NCI-H2227 (cell line): ENCODE measurements around the gene CAPZA1.

Experiments used
- DNase-seq: peaks from one replicate; lab custom pipeline; 2025; ENCODE audit not compliant: unreplicated experiment; lab: John Stamatoyannopoulos, UW

CAPZA1 gene

DNA sequence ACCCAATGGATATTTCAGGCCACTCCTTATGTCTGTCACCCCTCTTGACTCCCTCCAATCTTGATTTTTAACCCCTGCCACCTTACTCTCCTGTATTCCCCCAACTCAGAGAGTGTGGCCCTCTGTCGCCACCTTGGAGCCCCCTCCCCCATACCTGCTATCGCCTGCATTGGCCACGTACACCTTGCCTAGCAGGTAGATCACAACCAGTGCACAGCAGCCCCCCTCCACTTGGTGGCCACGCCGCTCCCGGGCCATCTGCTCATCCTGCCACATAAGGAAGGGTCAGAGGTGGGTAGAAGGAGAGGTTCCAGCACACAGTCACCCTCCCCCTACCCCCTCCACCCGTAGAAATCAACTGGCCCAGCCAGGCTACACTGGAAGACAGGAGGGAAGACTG lies 92.6 kb downstream of the CAPZA1 start:
- no peak for DNase-seq

GRCh38 chr1:112712701-112713128 lies 93.1 kb downstream of the CAPZA1 start:
- DNase-seq, result no peak

GRCh38 chr1:112713466-112714312 lies 94.1 kb downstream of the CAPZA1 start:
- no peak for DNase-seq

DNA sequence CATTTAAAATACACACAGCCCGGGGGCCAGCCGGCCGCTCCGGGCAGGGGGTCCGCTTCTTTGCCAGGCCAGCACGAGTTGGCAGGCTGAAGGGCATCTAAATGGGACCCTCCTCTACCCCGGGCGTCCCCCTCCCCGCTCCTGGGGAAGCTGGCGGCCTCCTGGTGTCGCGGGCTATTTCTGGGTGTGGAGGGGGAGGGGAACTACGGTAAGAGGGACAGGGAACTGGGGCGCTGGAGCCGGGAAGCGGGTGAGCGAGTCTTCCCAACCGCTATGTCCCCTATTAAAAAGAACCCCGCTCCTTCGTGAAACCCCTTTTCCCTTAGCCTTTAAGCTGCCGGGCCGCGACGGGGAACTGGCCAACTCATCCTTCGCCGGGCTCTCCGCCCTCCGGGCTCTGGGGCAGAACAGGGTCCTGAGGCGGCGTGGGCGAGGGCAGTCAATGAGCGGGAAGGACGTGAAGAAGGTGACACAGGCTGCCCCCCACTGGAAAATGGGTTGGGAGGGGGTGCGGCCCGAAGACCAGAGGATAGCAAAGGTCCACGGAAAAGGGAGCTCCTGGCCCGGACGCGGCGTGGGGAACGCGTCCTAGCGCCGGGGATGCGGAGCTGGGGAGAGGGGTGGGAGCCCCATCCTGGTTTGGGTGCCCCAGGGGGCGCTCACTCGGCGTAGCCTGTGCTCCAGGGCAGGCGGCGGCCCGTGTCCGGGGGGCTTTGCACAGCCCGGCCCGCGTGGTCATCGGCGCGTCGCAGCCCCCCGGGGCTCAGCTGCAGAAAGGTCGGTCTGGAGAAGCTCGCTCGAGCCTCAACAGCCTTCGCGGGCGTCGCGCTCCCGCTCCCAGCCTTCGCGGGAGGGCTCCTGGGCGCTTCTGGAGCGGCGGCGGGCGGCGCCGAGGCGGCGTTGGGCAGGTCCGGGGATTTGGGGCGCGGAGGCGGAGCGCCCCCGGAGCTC lies 95.0 kb downstream of the CAPZA1 start:
- no peak for DNase-seq

DNA sequence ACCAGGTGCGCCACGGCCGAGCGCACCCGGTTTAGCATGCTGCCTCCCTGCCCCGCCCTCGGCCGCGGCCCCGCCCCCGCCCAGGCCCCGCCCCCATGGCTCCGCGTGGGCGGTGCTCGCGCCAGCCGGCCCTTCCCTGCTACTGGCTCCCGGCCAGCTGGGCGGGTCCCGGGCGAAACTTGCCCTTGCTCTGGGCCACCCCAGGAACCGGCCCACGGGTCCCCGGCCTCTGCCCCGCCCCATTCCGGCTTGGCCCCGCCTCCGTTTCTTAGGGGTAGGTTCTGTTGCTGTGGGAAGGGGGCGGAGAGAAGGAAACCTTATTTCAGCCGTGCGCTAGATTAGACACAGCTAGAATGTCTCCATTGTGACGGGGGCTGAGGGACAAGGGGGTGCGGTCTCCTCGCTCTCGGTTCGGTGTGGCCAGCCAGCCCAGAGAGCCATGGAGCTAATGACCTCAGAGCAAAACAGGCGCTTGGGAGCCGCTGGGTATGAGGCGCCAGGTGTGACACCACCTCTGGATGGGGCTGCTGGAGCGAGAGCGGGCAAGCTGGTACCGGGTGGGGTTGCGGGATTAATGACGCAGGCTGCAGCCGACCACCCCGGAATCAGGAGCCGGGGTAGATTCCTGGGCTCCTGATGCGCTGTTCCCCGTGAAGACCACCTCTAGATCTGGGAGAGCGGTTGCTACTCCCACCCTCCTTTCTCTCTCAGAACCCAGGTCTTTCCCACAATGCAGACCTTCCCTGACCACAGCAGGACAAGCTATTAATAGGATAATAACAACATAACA lies 95.8 kb downstream of the CAPZA1 start, which contains the start of gene PPM1J:
Gene PPM1J (minus strand): TSS at position 69 of the 790 bp plus-strand sequence. CDS start 31 bp downstream, at position 38.
- peak; percentile 93 for DNase-seq

GRCh38 chr1:112716133-112716720 lies 96.6 kb downstream of the CAPZA1 start:
- DNase-seq, result peak; percentile 94

DNA sequence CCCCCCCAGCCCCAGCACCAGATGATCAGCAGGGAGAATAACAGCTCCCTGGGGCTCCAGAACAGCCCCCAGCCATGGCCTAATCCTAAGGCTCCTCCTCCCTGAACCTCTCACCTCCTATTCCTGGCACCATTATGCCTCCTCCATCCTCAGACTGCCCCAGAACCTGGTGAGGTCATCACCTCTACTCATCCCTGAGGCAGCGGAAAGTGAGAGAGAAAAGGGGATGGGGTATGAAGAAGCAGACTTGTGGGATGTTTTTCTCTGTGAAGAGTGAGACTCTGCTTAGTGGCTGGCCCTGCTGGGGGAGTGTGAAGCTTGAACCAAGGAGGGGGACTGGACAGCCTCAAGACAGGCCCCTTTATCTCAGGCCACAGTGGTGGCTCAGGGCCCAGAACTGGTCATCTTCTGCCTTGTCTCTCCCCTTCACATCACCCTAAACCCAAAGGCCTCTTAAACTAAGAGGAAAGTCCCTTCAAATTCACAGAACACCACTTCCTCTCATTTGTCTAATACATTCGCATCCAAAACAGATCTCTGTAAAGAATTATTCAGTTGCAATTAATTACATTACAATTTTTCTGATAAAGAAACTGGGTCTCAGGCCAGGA lies 97.7 kb downstream of the CAPZA1 start:
- no peak for DNase-seq

GRCh38 chr1:112718691-112719418 lies 99.2 kb downstream of the CAPZA1 start:
- DNase-seq, result peak; percentile 89

DNA sequence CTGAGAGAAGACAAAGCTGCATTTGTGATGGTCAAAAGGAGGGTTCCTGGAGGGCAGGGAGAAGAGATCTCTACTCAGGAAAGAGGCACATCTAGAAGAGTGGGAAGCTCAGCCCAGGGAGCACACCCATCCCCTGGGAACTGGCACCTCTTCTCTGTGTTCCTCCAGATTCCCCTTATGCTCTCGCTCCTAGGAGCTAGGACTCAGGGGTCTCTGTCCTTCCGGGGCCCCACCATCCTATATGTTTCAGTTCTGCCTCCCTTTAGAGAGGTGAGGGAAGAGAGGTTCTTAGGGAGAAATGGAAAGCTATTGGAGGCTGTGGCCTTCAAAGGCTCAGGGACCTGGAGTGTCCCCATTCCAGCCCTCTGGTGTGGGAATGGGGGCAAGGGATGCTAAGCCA lies 100.1 kb downstream of the CAPZA1 start:
- no peak for DNase-seq

GRCh38 chr1:112720800-112721199 lies 101.2 kb downstream of the CAPZA1 start:
- DNase-seq, result no peak
